SU-DHL-6 (cell line): ENCODE data around the gene LEMD2.

ENCODE experiments used
- EZH2phosphoT487 ChIP-seq: fragments of 200-600 bp; sonication (generic), shearing (Covaris generic); conservative IDR thresholded peaks from 2 replicates; pipeline ENCODE4 v1.6.1; 2018; ENCODE audit warnings: mild to moderate bottlenecking, antibody characterized with exemption, low read length, moderate library complexity, mixed read lengths
- TF ChIP-seq, protein P1 (sequence below): fragments of 200-600 bp; sonication (generic); IDR thresholded peaks from one replicate; pipeline ENCODE4 v1.5.1; 2017; ENCODE audit warnings: antibody characterized with exemption, mild to moderate bottlenecking, low read length, moderate library complexity; ENCODE audit not compliant: insufficient read depth, poor library complexity, severe bottlenecking

- TF ChIP-seq, protein P1, sequence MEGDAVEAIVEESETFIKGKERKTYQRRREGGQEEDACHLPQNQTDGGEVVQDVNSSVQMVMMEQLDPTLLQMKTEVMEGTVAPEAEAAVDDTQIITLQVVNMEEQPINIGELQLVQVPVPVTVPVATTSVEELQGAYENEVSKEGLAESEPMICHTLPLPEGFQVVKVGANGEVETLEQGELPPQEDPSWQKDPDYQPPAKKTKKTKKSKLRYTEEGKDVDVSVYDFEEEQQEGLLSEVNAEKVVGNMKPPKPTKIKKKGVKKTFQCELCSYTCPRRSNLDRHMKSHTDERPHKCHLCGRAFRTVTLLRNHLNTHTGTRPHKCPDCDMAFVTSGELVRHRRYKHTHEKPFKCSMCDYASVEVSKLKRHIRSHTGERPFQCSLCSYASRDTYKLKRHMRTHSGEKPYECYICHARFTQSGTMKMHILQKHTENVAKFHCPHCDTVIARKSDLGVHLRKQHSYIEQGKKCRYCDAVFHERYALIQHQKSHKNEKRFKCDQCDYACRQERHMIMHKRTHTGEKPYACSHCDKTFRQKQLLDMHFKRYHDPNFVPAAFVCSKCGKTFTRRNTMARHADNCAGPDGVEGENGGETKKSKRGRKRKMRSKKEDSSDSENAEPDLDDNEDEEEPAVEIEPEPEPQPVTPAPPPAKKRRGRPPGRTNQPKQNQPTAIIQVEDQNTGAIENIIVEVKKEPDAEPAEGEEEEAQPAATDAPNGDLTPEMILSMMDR = no peak
- no peak for TF ChIP-seq EZH2phosphoT487
Measured at GRCh38 chr6:33826537-33826936, 37.6 kb upstream of the LEMD2 start.
